Chondrocyte (in vitro differentiated cells): Measurements from ENCODE around the gene CCND3. TPM values are rescaled to one million over a fixed set of nuclear protein-coding genes. Genes with fewer than 3 reads are reported as not detected.

Experiments
- DNase-seq: peaks from one replicate; pipeline ENCODE4 v3.0.0; 2021; ENCODE audit warnings: mixed read lengths, low spot score
- H3K27ac Mint-ChIP-seq: one replicate; pipeline ENCODE4 v1.8.0; 2021; ENCODE audit warnings: mild to moderate bottlenecking, moderate library complexity, mixed read lengths; ENCODE audit not compliant: unreplicated experiment
- H3K27me3 Mint-ChIP-seq: 2 replicates; pipeline ENCODE4 v1.8.0; 2021; ENCODE audit warnings: low read depth, mixed read lengths
- H3K36me3 Mint-ChIP-seq: 2 replicates; pipeline ENCODE4 v1.8.0; 2021; ENCODE audit warnings: low read depth, mixed read lengths
- H3K4me1 Mint-ChIP-seq: 2 replicates; pipeline ENCODE4 v1.8.0; 2021; ENCODE audit warnings: low read depth, mild to moderate bottlenecking, mixed read lengths
- H3K4me3 Mint-ChIP-seq: one replicate; pipeline ENCODE4 v1.8.0; 2021; ENCODE audit warnings: mild to moderate bottlenecking, moderate library complexity, mixed read lengths; ENCODE audit not compliant: unreplicated experiment
- H3K9me3 Mint-ChIP-seq: 2 replicates; pipeline ENCODE4 v1.8.0; 2021; ENCODE audit warnings: low read depth, mixed read lengths
- CTCF ChIP-seq: fragments of 200-600 bp; sonication (generic); IDR thresholded peaks from 2 replicates; pipeline ENCODE4 v1.5.0; 2021; ENCODE audit warnings: antibody characterized with exemption, mild to moderate bottlenecking, moderate library complexity
- total RNA-seq: library from RNA; stranded (reverse); gene quantifications from 3 replicates; pipeline ENCODE4 v1.2.1, GENCODE V29; 2021

The CCND3 gene
- total RNA-seq, 1 donor from 2014 or later: 52.9 TPM

DNA sequence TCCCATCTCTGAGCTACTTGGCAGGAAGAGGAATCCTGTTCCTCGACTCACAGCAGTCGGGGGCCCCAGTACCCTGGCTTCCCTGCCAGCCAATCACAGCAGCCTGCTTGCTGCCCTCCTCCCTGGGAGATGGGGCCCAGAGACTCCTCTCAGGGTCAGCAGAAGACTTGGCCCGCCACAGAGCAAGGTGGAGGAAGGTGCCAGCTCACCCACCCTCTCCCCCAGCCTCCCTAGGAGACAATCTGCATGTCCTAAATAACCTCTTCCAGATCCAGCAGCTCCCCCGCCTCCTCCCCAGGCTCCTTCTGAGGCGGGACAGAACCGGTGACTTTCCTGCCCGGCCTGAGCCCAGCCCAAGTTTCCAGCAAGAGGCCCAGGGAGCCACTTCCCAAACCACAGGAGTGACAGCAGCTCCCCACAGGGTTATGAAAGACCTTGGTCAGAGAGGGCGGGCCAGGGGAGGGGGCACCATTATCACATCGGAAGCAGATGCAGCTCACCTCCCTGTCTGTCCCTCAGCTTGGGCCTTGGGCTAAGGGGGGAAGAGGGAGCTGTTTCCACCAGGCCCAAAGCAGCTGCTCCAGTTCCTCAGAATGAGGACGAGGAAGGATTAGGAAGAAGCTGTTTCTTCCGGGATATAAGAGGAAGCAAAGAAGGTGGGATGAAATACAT lies 2.3 kb downstream of the CCND3 start:
- H3K4me3 Mint-ChIP-seq: peak overlapping the region; percentile 90
- H3K9me3 Mint-ChIP-seq: no peaks in the 10 kb centered on the region
- peaks cover 8% of the 10 kb centered on the region for H3K36me3 Mint-ChIP-seq
- peak overlapping the region; percentile 85 for H3K27ac Mint-ChIP-seq
- TF ChIP-seq CTCF: no peak
- DNase-seq: no peak
- peaks cover 41% of the 10 kb centered on the region for H3K4me1 Mint-ChIP-seq
- no peaks in the 10 kb centered on the region for H3K27me3 Mint-ChIP-seq

- TF ChIP-seq CTCF: no peak
- Mint-ChIP-seq H3K27me3 (no peaks in the 10 kb centered on the region), H3K27ac (peak overlapping the region; percentile 85), H3K4me3 (peak overlapping the region; percentile 90), H3K36me3 (peaks cover 9% of the 10 kb centered on the region), H3K4me1 (peaks cover 41% of the 10 kb centered on the region), H3K9me3 (no peaks in the 10 kb centered on the region)
- DNase-seq: no peak
Observed at GRCh38 chr6:41938590-41939175, 2.9 kb downstream of the CCND3 start.

- peaks cover 41% of the 10 kb centered on the region for H3K4me1 Mint-ChIP-seq
- H3K4me3 Mint-ChIP-seq: no peak overlapping the region
- TF ChIP-seq CTCF: no peak
- peaks cover 10% of the 10 kb centered on the region for H3K36me3 Mint-ChIP-seq
- no peaks in the 10 kb centered on the region for H3K27me3 Mint-ChIP-seq
- H3K9me3 Mint-ChIP-seq: no peaks in the 10 kb centered on the region
- no peak for DNase-seq
- H3K27ac Mint-ChIP-seq: no peak overlapping the region
Observed at GRCh38 chr6:41937861-41938574, 3.6 kb downstream of the CCND3 start.

GRCh38 chr6:41937472-41937860 lies 4.1 kb downstream of the CCND3 start:
- Mint-ChIP-seq H3K9me3 (no peaks in the 10 kb centered on the region), H3K36me3 (peaks cover 13% of the 10 kb centered on the region), H3K4me1 (peaks cover 39% of the 10 kb centered on the region), H3K27ac (no peak overlapping the region), H3K4me3 (no peak overlapping the region), H3K27me3 (no peaks in the 10 kb centered on the region)
- no peak for TF ChIP-seq CTCF
- DNase-seq: no peak

GRCh38 chr6:41936073-41936837 lies 5.4 kb downstream of the CCND3 start:
- H3K36me3 Mint-ChIP-seq: peaks cover 21% of the 10 kb centered on the region
- H3K27me3 Mint-ChIP-seq: no peaks in the 10 kb centered on the region
- no peak for DNase-seq
- peak overlapping the region; percentile 85 for H3K27ac Mint-ChIP-seq
- H3K4me1 Mint-ChIP-seq: peaks cover 32% of the 10 kb centered on the region
- no peak overlapping the region for H3K4me3 Mint-ChIP-seq
- peak; percentile 85 for TF ChIP-seq CTCF
- no peaks in the 10 kb centered on the region for H3K9me3 Mint-ChIP-seq
